Activated CD8-positive, alpha-beta memory T cell treated with anti-CD3 and anti-CD28 coated beads, Interleukin-2, amount 50 U/mL, for 4 hours (primary cell): ENCODE data around the gene EIF2S2.

Experiments used
- DNase-seq: peaks from one replicate; pipeline ENCODE4 v3.0.0-alpha.2; 2020

EIF2S2 gene

DNA sequence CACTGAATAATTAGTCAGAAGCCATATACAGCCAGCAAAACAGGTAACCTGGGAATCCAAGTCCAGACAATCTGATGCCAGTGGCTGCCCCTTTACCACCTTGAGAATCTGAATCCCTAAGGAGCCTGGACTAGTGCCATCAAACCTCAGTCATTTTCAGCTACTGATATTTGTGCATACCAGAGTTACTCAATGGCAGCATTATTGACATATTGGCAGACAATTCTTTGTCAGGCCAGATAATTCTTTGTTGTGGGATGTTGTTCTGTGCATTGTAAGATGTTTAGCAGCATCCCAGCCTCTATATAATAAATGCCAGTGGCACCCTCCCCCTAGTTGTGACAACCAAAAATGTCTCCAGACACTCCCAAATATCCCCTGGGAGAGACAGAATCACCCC, 3.2 kb upstream of the EIF2S2 start:
- DNase-seq, result no peak

DNA sequence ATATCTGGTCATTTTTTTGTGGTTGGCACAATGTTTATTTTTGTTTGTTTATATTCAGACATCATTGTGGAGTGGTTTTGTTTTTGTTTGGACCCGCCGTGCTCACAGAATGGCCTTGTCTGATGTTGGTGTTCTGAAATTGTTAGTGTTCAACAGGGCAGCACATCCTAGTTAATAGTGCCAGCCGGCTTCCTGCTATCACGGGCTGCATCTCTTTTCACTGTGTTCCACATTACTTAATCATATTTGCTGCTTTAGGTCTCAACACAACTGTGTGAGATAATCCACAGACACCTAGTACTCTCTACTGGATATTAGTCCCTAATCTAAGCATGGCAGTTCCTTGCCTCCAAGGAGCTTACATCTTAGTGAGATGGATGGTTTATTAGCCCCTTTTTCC, 2.8 kb upstream of the EIF2S2 start:
- DNase-seq, result no peak

- no peak for DNase-seq
Observed at GRCh38 chr20:34112600-34113101, 608 bp upstream of the EIF2S2 start.

DNA sequence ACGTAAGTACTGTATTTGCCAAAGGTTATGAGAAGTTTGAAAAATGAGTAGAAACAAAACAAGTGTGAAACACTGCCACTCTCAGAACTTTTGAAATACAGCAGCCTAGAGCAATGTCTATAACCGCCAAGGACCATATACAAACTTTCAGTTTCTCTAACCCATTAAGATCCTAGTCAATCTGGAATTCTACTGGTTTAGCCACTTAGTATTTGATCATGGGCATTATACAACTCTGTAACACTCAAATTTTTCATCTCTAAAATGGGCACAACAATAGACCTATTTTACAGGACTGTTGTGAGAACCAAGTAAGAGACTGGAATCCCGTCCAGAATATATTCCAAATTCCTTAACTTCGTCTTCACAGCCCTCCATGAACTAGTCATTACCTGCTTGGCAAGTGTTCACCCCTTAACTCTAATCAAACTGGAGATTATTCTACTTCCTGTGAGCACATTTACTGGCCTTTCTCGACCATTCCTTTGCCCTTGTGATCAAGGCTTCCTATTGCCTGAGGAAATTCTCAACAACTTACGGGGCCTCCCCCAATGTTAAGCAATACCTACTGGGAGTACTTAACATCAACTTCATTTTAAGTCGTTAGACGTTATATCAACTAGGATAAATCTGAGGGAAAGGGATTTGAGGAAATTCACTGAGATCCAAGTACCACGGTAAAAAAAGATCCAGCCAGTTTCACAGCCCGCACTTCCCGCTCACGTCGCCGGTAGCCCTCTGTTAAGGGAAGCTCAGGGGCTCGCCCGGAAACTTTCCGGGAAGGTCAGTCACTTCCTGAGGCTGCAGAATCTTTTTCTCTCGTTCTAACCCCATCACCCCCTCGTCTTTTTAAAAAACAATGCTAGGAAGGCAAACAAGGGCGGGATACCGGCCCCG, 1.1 kb downstream of the EIF2S2 start:
- DNase-seq, result no peak

DNA sequence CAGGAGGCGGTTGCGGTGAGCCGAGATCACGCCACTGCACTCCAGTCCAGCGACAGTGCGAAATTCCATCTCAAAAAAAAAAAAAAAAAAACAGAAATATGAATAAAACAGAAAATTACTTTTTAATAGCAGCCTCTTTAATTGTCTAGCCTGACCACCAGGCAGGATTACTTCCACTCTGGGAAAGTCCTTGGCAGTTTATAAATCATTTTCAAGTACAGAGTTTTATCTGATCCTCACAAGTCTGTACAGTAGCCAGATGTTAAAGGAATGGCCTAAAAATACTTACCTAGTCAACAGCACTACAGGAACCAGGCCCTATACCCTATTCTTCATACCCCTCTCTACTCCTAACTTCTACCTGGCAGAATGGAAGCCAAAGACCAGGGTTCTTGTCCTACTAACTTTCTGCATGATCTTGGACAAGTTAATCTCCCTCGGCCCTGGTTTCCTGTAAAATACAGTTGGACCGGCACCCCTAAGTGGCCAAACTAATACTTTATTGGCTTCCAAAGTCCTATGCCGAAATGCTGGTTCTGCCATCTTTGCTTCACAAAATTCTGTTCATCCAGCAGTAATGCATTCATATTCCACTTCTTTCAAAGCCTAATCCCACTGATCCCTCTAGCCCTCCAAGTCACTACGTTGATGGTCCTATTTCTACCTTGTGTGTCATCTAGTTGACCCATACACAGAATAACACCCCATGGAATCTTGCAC, 1.9 kb downstream of the EIF2S2 start:
- no peak for DNase-seq

DNA sequence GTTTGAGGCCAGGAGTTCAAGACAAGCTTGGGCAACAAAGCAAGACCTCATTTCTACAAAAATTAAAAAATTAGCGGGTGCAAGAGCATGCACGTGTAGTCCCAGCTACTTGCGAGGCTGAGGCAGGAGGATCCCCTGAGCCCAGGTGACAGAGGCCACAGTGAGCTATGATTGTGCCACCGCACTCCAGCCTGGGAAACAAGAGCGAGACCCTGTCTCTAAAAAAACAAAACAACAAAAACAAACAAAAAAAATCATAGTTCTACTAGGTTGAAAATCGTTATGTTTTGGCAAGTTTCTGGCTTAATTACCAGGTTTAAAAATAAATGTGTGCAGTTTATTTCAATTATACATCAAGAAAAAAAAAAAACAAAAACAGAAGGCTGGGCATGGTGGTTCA, 2.6 kb downstream of the EIF2S2 start:
- no peak for DNase-seq

GRCh38 chr20:34108616-34109174, 3.3 kb downstream of the EIF2S2 start:
- DNase-seq, result no peak

DNA sequence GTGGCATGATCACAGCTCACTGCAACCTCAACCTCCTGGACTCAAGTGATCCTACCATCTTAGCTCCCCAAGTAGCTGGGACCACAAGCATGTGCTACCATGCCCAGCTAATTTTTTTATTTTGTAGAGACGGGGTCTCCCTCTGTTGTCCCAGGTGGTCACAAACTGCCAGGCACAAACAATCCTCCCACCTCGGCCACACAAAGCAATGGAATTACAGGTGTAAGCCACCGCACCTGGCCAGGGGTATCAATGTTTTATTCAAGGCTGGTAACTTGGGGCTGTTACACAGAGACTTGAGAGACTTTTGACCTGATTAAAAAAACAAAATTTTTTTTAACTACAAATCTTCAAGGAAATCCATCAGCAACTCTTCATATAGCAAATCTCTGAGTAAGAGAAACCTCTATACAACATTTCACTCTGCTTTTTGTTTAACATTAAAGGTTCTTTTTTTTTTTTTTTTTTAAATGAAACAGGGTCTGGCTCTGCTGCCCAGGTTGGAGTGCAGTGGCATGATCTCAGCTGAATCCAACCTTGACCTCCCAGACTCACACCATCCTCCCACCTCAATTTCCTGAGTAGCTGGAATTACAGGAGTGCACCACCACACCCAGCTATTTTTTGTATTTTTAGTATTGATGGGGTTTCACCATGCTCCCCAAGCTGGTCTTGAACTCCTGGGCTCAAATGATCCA, 5.9 kb downstream of the EIF2S2 start:
- DNase-seq, result no peak

- DNase-seq, result no peak
Observed at GRCh38 chr20:34104059-34104458, 8.0 kb downstream of the EIF2S2 start.

DNA sequence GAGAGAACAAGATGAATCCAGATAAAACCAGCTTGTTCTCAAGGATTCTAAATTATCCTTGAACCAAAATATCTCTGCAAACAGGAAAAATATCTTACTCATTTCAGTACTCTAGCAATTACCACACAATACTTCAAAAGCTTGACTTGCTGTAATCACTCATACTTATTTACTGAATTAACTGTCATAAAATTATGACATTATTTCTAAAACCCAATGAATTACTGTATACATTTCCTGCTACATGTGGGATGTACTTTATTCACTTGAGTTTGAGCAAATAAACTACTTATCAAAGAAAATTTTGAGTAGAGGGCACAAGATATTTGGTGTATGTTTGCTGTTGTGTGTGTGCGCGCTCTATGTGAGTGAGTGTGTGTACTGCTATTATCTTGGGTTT, 9.7 kb downstream of the EIF2S2 start:
- DNase-seq, result no peak

DNA sequence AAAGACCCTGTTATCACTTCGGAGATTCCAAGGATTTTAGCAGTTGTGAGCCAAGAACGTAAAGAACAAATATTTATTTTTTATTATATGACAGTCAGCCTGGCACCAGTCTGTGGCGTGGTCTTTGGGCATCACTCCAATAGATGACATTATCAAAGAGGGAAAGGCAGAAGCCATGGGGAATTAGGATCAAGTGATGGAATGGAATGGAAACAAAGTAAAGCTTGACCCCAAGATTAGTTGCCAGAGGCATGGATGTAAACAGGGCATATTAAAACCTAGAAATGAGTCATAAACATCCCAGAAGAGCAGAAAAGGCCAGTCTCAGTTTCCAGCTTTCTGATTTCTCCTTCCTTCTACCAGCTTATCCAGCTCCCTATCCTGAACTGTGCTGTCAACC, 11.5 kb downstream of the EIF2S2 start:
- DNase-seq, result no peak

GRCh38 chr20:34099675-34100074, 12.4 kb downstream of the EIF2S2 start:
- no peak for DNase-seq

DNA sequence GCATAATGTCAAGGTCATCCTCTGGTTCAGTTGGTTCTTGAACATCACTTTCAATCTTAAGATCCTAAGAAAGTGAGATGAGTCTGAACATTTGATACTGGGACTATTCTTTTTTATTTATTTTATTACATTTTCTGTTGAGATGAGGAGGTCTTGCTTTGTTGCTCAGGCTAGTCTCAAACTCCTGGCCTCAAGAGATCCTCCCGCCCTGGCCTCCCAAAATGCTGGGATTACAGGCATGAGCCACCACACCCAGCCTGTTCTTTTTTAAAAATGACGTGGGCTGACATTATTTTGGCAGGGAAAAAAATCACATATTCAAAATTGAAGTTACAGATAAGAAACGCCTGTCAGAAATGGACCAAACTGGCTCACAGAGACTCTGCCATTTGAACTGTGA, 13.5 kb downstream of the EIF2S2 start:
- DNase-seq, result no peak

DNA sequence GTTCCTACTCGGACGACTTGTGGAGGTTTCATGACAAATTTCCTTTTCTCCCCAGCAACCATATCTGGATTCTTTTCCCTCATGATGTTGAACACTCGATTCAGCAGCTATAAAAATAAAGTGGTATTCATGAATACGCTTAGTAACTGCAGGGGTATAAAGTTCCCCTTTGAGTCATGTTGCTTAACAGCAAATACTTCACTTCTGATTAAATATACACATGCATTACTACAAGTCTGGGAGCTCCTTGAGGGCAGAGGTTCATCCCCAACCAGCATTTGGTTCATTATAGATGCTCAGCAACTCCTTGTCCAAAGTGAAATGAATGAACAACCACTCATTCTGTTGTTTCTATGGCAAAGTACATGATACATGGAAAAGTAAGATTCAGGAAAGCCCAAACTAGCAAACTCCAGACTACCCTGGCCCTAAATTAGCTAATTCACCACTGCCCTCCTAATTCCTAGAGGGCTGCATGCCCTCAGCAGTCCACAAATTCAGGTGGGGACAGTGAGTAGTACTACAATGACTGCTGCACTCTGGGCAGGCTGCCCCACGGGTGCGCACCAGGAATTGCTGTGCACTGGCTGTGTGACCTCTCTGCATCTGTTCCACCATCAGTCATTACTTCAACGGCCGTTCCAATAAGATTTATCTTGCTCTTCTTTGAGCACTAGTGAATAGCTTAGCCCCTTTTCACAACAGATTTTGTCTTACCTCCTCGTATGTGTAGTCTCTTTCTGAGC, 15.2 kb downstream of the EIF2S2 start:
- no peak for DNase-seq

DNA sequence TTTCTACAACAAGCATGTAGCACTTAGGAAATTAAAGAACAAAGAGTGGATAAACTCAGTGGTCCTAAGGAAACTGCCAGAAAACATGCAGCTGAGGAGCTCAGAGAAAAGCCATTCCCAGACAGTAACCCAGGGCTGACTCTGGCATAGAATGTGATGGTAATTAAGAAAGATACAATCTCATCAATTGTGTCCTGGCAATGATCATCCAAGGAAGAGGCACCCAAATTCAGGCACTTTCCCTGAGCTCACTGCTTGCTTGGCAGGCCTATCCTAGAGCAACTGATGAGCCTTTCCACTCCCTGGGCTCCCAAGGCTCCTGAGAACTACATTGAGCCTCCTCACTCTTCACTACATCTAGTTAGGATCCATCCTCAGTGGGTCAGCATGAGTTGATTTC, 16.2 kb downstream of the EIF2S2 start:
- DNase-seq, result no peak

DNA sequence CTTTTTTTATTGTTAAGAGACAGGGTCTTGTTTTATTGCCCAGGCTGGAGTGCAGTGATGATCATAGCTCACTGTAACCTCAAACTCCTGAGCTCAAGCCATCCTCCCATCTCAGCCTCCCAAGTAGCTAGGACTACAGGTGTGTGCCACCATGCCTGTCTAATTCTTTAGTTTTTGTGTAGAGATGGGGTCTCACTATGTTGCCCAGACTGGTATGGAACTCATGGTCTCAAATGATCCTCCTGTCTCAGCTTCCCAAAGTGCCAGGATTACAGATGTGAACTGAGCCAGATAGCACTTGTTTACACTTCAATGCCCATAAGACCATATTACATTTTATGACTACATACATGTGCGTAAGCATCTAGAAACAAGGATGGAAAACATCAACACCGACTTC, 18.1 kb downstream of the EIF2S2 start:
- no peak for DNase-seq

DNA sequence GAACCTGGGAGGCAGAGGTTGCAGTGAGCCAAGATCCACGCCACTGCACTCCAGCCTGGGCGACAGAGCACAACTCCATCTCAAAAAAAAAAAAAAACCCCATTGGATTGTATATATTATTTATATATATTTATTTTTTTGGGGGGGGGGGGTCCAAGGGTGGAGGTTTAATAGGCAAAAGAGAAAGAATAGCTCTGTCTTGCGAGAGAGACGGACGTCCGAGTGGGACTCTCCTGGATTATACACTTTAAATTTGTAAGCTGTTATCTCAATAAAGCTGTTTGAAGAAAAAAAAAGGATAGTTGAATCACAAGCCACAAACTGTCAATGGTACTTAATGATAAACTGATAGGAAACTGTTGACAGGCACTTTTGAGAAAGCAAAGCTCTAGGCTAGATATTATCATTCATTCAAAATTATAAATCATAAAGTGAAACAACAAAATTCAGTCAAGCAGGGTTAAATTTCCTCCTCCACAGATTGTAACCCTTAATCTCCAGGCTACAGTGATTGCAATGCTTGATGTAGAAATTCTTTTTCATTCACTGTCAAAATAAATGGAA, 20.3 kb downstream of the EIF2S2 start:
- no peak for DNase-seq

DNA sequence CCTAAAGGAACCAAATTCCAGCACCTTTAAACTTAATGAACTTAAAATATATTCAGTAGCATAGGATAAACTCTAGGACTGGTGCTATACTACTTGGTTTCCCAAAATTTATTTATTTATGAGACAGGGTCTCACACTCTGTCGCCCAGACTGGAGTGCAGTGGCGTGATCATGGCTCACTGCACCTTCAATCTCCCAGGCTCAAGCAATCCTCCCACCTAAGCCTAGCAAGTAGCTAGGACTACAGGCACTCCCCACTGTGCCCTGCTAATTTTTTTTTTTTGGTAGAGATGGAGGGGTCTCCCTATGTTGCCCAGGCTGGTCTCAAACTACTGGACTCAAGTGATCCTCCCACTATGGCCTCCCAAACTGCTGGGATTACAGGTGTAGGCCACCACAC, 21.4 kb downstream of the EIF2S2 start:
- no peak for DNase-seq

DNA sequence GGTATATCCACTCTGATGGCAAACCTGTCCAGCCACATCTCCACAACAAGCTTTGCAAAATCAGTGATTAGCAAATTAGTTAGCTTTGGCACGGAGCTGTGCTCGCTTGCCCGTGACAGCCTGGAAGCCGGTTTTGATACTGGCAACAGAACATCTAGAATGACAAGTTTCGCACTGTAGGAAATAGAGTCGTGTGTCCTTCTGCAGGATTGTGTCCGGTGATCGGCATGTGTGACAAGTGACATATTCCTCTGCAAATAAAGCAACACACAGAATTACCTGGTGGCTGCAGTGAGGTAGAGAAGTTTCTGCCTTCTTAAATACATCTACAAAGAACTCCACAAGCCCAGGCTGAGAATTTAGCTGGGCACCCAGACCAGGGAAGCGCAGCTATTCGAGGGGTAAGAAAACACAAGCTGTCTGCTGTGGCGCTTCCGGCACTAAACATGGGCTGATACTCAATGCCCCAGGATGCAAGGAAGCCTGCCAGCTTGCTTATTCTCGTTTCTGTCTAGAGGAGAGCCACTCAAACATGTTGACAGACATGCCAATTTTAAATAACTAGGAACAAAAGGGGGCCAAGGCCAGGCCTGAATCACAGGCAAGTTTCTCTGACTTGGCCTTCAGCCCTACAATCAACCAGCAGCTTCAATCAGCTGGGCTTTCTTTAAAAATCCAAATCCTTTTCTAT, 22.2 kb downstream of the EIF2S2 start:
- DNase-seq, result no peak

GRCh38 chr20:34089175-34089479, 22.9 kb downstream of the EIF2S2 start:
- no peak for DNase-seq

DNA sequence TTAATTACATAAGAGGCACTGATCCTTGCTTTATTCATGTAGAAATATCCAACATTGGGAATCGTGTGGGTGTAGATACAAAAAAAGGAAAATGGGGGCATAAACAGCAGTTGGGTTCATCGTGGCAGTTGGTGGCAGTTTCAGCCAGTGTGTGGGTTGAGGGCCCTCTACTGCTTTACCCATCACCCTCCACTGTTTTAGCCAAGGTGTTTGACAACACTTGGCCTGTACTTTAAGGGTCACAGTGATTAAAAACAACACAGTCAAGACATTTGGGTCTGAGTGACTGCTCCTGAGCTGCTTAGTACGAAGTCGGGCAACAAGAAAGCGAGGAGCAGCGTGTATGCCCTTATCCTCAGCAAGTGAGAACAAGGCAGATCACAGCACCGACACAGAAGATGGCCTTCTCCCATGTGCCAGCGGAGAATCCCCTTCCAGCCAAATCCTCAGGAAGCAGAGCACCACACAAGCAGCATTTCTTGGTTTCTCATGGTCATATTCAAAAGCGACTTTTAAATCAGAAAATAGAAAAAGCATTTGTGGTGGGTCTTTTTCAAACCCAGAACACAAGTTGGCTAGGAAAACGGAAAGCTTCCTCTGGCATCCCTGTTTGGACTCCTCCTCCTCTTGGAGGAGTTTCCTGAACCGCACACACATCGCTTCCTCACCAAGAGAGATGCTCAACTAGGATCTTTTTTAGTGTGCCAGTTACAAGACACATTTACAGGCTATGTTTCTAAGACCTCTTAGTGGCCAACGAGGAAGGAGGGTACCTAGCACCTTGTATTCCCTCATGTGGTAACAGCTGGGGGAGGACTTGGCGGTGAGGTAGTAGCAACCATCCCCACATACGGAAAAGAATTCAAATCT, 23.5 kb downstream of the EIF2S2 start:
- DNase-seq, result no peak
